SK-N-SH (cell line): ENCODE measurements around the gene TMEM132E. TPM values are rescaled to one million over a fixed set of nuclear protein-coding genes. Genes with fewer than 3 reads are reported as not detected.

Experiments used
- CTCF ChIA-PET: fragments of 300-600, 350-600 bp; formaldehyde crosslinking; extraction: SDS; loops from one replicate; lab custom pipeline; 2021; lab: Yijun Ruan, JAX
- POLR2A ChIA-PET: fragments of 350-600 bp; sonication (Branson Sonifier 250); formaldehyde crosslinking; extraction: SDS; loops from one replicate; lab custom pipeline; 2020; ENCODE audit warnings: antibody characterized with exemption, inconsistent platforms; lab: Yijun Ruan, JAX
- DNase-seq: peaks from one replicate; pipeline ENCODE4 v3.0.0; 2012
- H2AFZ ChIP-seq: fragments of 200-600 bp; sonication (generic); 2 replicates; pipeline ENCODE4 v1.8.1; 2016; ENCODE audit warnings: antibody characterized with exemption, mild to moderate bottlenecking, low read depth
- H3F3A ChIP-seq: fragments of 200-600 bp; sonication (generic); replicated peaks from 2 replicates; pipeline ENCODE3; 2016; ENCODE audit warnings: antibody characterized with exemption, mild to moderate bottlenecking; ENCODE audit not compliant: insufficient read depth
- H3K27ac ChIP-seq, 2 experiments: fragments of 200-500 bp in 1 of 2; fragments of 200-600 bp in 1 of 2; sonication (Bioruptor generic) in 1 of 2; sonication (generic), shearing (Covaris generic) in 1 of 2; 2 replicates each; pipeline versions ENCODE4 v1.5.1 to v1.6.1; 2014 to 2016; ENCODE audit warnings: low read depth in 2 of 2, inconsistent platforms in 1 of 2, low read length in 1 of 2, mild to moderate bottlenecking in 1 of 2, mixed read lengths in 1 of 2
- H3K27me3 ChIP-seq: fragments of 200-600 bp; sonication (generic), shearing (Covaris generic); 2 replicates; pipeline ENCODE4 v1.6.1; 2016; ENCODE audit warnings: mixed run types; ENCODE audit not compliant: insufficient read depth
- H3K36me3 ChIP-seq, 2 experiments: fragments of 200-500 bp in 1 of 2; fragments of 200-600 bp in 1 of 2; sonication (Bioruptor generic) in 1 of 2; sonication (generic) in 1 of 2; replicated peaks in 1 of 2; 2 replicates each; pipeline versions ENCODE3 to v1.5.1; 2014 to 2016; ENCODE audit warnings: low read length in 1 of 2, mild to moderate bottlenecking in 1 of 2; ENCODE audit not compliant: insufficient read depth in 2 of 2, control insufficient read depth in 1 of 2
- H3K4me1 ChIP-seq, 2 experiments: fragments of 200-500 bp in 1 of 2; fragments of 200-600 bp in 1 of 2; sonication (Bioruptor generic) in 1 of 2; sonication (generic), shearing (Covaris generic) in 1 of 2; 2 replicates each; pipeline versions ENCODE4 v1.5.1 to v1.6.1; 2014 to 2016; ENCODE audit warnings: low read depth in 1 of 2, low read length in 1 of 2, mixed run types in 1 of 2; ENCODE audit not compliant: insufficient read depth in 2 of 2, control insufficient read depth in 1 of 2
- H3K4me2 ChIP-seq: fragments of 200-600 bp; sonication (generic), shearing (Covaris generic); 2 replicates; pipeline ENCODE4 v1.6.1; 2017; ENCODE audit warnings: mixed run types
- H3K4me3 ChIP-seq, 2 experiments: fragments of 200-500 bp in 1 of 2; fragments of 200-600 bp in 1 of 2; sonication (Bioruptor generic) in 1 of 2; sonication (generic), shearing (Covaris generic) in 1 of 2; 2 replicates each; pipeline versions ENCODE4 v1.5.1 to v1.8.1; 2014 to 2016; ENCODE audit warnings: low read depth in 2 of 2, inconsistent platforms in 1 of 2, low read length in 1 of 2, mild to moderate bottlenecking in 1 of 2, mixed read lengths in 1 of 2, moderate library complexity in 1 of 2
- H3K79me2 ChIP-seq: fragments of 200-600 bp; sonication (generic); 2 replicates; pipeline ENCODE4 v1.8.1; 2017; ENCODE audit warnings: mild to moderate bottlenecking; ENCODE audit not compliant: insufficient read depth
- H3K9ac ChIP-seq: fragments of 200-600 bp; sonication (generic); 2 replicates; pipeline ENCODE4 v1.6.1; 2017; ENCODE audit warnings: mixed run types
- H3K9me2 ChIP-seq: fragments of 200-600 bp; sonication (generic); 2 replicates; pipeline ENCODE4 v1.6.1; 2017; ENCODE audit warnings: mixed run types
- H3K9me3 ChIP-seq: fragments of 200-600 bp; sonication (generic); 2 replicates; pipeline ENCODE4 v1.6.1; 2017; ENCODE audit warnings: mixed run types, mild to moderate bottlenecking, moderate library complexity
- H4K20me1 ChIP-seq: fragments of 200-600 bp; sonication (generic); 2 replicates; pipeline ENCODE4 v1.6.1; 2017; ENCODE audit warnings: mild to moderate bottlenecking, mixed run types; ENCODE audit not compliant: insufficient read depth
- FOXM1 ChIP-seq: IDR thresholded peaks from 2 replicates; pipeline ENCODE4 v1.4.0; 2012; ENCODE audit warnings: low read depth, mild to moderate bottlenecking
- MEF2A ChIP-seq: IDR thresholded peaks from 2 replicates; pipeline ENCODE4 v1.4.0; 2012; ENCODE audit warnings: low read depth, borderline replicate concordance
- MXI1 ChIP-seq: IDR thresholded peaks from 2 replicates; pipeline ENCODE4 v1.6.1; 2012; ENCODE audit warnings: mild to moderate bottlenecking, low read depth, low read length, improper control_type of control experiment
- NRF1 ChIP-seq: IDR thresholded peaks from 2 replicates; pipeline ENCODE4 v1.6.1; 2012; ENCODE audit warnings: low read depth, mild to moderate bottlenecking, low read length
- POLR2AphosphoS5 ChIP-seq: IDR thresholded peaks from 2 replicates; pipeline ENCODE4 v1.6.1; 2012; ENCODE audit warnings: low read depth, low read length
- RFX5 ChIP-seq: IDR thresholded peaks from 2 replicates; pipeline ENCODE4 v1.6.1; 2012; ENCODE audit warnings: mild to moderate bottlenecking, improper control_type of control experiment, low read length
- TEAD4 ChIP-seq: IDR thresholded peaks from 2 replicates; pipeline ENCODE4 v1.4.0; 2012; ENCODE audit warnings: mild to moderate bottlenecking, borderline replicate concordance; ENCODE audit not compliant: insufficient read depth
- USF1 ChIP-seq: IDR thresholded peaks from 2 replicates; pipeline ENCODE4 v1.4.0; 2012; ENCODE audit warnings: low read depth, borderline replicate concordance
- USF2 ChIP-seq: fragments of 150-350 bp; IDR thresholded peaks from 2 replicates; pipeline ENCODE4 v1.6.1; 2017; ENCODE audit warnings: antibody characterized with exemption, low read length, low read depth, borderline replicate concordance
- WGBS: methylation state at CpG from one replicate; pipeline ENCODE4 v1.1.6; 2017; ENCODE audit warnings: low lambda C conversion rate; 5-methylcytosine and 5-hydroxymethylcytosine counted together
- polyA plus RNA-seq, 3 experiments: library from polyadenylated mRNA; depleted of rRNA; stranded (reverse); fragments of >200 nt; gene quantifications; 2 replicates each; pipeline ENCODE4 v1.2.3, GENCODE V29; 2012
- TF ChIP-seq, protein P1 (sequence below): IDR thresholded peaks from 2 replicates; pipeline ENCODE4 v1.6.1; 2012; ENCODE audit warnings: mild to moderate bottlenecking, low read depth, low read length, moderate library complexity
- TF ChIP-seq, protein P2 (sequence below): IDR thresholded peaks from 2 replicates; pipeline ENCODE4 v1.4.0; 2012; ENCODE audit warnings: low read depth, borderline replicate concordance

Gene TMEM132E
- polyA plus RNA-seq, 1 of the 3 experiments (the other 2 are of a cell fraction) = not detected

DNA sequence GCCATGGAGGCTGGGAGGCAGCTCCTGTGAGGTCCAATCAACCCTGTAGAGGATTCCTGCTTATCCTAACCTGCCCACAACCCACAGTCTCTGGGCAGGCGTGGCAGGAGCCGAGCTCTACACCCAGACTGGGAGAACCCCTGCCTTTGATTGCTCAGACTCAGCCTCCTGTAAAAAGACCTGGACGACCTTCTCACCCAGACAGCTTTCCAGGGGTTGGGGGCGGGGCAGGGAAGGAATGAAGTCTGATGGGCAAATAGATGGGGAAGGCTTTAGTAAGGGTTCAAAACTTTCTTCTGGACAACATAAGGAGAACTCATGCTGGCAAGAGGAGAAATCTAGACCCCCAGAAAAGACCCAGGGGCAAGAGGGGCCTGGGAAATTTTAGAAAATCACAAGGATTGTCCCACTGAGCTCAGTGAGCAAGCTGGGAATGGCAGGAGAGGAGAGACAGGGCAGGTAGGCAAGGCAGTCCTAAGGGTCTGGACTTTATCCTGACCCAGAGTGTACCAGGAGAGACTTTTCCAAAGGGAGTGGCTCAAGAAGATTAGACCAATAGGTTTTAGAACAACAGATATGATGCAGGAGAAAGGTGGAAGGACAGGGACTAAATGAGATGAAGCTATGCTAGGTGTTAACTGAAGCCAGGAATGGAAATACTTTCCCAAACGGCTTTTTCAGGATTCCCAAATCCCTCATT, 70.8 kb downstream of the TMEM132E start (continued):
- TF ChIP-seq RFX5 (no peak), USF2 (no peak), MXI1 (no peak), FOXM1 (no peak)

DNA sequence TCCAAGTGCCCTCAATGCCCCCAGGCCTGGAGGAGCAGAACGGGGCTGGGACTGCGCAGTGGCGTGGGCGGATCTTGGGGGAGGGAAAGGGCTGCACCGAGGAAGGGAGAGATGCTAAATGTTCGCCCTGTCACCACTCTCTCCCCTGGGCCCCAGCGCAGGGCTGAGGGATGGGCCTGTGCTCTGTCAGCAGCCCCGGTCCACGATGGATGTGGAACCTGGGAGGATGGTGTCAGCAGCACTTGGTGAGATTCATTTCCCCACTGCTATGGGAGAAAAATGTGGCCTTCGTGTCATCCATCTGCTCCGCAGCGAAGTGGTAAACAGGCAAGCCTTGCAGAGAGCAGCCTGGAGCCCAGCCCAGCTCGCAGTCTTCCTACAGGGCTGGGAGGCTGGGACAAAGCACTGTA, 72.0 kb downstream of the TMEM132E start:
- H3K27me3 ChIP-seq = no peaks in the 10 kb centered on the region
- peaks cover 0 to 35% of the 10 kb centered on the region in 2 experiments; a peak in 2 of 4 replicates for H3K4me1 ChIP-seq
- H3F3A ChIP-seq = no peaks in the 10 kb centered on the region
- H3K27ac ChIP-seq = no peak overlapping the region
- ChIA-PET CTCF (interaction anchor here (0.8 kb wide), 1 partner anchor 12 kb away, joined by 3 read pairs; no protein-coding TSS in a partner anchor), POLR2A (no interaction called here)
- no peak overlapping the region for H3K9ac ChIP-seq
- no peaks in the 10 kb centered on the region for H3K9me3 ChIP-seq
- H3K36me3 ChIP-seq = no peaks in the 10 kb centered on the region
- no peak for DNase-seq
- no peaks in the 10 kb centered on the region for H3K79me2 ChIP-seq
- no peak overlapping the region for H2AFZ ChIP-seq
- H4K20me1 ChIP-seq = no peaks in the 10 kb centered on the region
- TF ChIP-seq TEAD4 (no peak), USF1 (no peak), POLR2AphosphoS5 (no peak), MEF2A (no peak), NRF1 (no peak)
- TF ChIP-seq, protein P1, sequence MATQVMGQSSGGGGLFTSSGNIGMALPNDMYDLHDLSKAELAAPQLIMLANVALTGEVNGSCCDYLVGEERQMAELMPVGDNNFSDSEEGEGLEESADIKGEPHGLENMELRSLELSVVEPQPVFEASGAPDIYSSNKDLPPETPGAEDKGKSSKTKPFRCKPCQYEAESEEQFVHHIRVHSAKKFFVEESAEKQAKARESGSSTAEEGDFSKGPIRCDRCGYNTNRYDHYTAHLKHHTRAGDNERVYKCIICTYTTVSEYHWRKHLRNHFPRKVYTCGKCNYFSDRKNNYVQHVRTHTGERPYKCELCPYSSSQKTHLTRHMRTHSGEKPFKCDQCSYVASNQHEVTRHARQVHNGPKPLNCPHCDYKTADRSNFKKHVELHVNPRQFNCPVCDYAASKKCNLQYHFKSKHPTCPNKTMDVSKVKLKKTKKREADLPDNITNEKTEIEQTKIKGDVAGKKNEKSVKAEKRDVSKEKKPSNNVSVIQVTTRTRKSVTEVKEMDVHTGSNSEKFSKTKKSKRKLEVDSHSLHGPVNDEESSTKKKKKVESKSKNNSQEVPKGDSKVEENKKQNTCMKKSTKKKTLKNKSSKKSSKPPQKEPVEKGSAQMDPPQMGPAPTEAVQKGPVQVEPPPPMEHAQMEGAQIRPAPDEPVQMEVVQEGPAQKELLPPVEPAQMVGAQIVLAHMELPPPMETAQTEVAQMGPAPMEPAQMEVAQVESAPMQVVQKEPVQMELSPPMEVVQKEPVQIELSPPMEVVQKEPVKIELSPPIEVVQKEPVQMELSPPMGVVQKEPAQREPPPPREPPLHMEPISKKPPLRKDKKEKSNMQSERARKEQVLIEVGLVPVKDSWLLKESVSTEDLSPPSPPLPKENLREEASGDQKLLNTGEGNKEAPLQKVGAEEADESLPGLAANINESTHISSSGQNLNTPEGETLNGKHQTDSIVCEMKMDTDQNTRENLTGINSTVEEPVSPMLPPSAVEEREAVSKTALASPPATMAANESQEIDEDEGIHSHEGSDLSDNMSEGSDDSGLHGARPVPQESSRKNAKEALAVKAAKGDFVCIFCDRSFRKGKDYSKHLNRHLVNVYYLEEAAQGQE = no peak
- TF ChIP-seq, protein P2, sequence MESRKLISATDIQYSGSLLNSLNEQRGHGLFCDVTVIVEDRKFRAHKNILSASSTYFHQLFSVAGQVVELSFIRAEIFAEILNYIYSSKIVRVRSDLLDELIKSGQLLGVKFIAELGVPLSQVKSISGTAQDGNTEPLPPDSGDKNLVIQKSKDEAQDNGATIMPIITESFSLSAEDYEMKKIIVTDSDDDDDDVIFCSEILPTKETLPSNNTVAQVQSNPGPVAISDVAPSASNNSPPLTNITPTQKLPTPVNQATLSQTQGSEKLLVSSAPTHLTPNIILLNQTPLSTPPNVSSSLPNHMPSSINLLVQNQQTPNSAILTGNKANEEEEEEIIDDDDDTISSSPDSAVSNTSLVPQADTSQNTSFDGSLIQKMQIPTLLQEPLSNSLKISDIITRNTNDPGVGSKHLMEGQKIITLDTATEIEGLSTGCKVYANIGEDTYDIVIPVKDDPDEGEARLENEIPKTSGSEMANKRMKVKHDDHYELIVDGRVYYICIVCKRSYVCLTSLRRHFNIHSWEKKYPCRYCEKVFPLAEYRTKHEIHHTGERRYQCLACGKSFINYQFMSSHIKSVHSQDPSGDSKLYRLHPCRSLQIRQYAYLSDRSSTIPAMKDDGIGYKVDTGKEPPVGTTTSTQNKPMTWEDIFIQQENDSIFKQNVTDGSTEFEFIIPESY = no peak
- WGBS = 37% methylated on average over 6 of the region's 13 CpGs
- no peak overlapping the region for H3K4me2 ChIP-seq
- no peaks in the 10 kb centered on the region for H3K9me2 ChIP-seq
- H3K4me3 ChIP-seq = no peak overlapping the region
